ENCODE data around the gene SMG5.

Gene SMG5

GRCh38 chr1:156229809-156230472, 52.7 kb downstream of the SMG5 start:
- Histone ChIP-seq H3K27me3 (ENCODE audit: control insufficient read depth, insufficient read depth, low read length) (no peaks in the 10 kb centered on the region), H2AFZ (no peak overlapping the region), H3K79me2 (no peaks in the 10 kb centered on the region), H3K9ac (no peak overlapping the region), H3K4me2 (ENCODE audit: low read length) (no peak overlapping the region), H3K4me1 (no peaks in the 10 kb centered on the region), H3K9me3 (ENCODE audit: control insufficient read depth, low read length) (no peaks in the 10 kb centered on the region), H3K4me3 (ENCODE audit: low read depth, low read length) (no peak overlapping the region), H3K36me3 (ENCODE audit: control insufficient read depth, insufficient read depth, low read length) (no peaks in the 10 kb centered on the region), H3K27ac (no peak overlapping the region)
- no peak for TF ChIP-seq CTCF (IDR thresholded peaks at IDR 0.05)

- no peak for TF ChIP-seq CTCF (IDR thresholded peaks at IDR 0.05)
- Histone ChIP-seq H3K36me3 (ENCODE audit: control insufficient read depth, insufficient read depth, low read length) (no peaks in the 10 kb centered on the region), H3K4me3 (ENCODE audit: low read depth, low read length) (no peak overlapping the region), H3K9ac (no peak overlapping the region), H3K27ac (no peak overlapping the region), H2AFZ (no peak overlapping the region), H3K9me3 (ENCODE audit: control insufficient read depth, low read length) (no peaks in the 10 kb centered on the region), H3K79me2 (no peaks in the 10 kb centered on the region), H3K4me1 (no peaks in the 10 kb centered on the region), H3K4me2 (ENCODE audit: low read length) (no peak overlapping the region), H3K27me3 (ENCODE audit: control insufficient read depth, insufficient read depth, low read length) (no peaks in the 10 kb centered on the region)
Observed at GRCh38 chr1:156228501-156228900, 54.1 kb downstream of the SMG5 start.

GRCh38 chr1:156226782-156227181, 55.8 kb downstream of the SMG5 start:
- Histone ChIP-seq H3K79me2 (peaks cover 6% of the 10 kb centered on the region), H3K4me2 (ENCODE audit: low read length) (no peak overlapping the region), H3K9ac (no peak overlapping the region), H2AFZ (no peak overlapping the region), H3K4me1 (no peaks in the 10 kb centered on the region), H3K4me3 (ENCODE audit: low read depth, low read length) (no peak overlapping the region), H3K36me3 (ENCODE audit: control insufficient read depth, insufficient read depth, low read length) (no peaks in the 10 kb centered on the region), H3K27me3 (ENCODE audit: control insufficient read depth, insufficient read depth, low read length) (no peaks in the 10 kb centered on the region), H3K27ac (no peak overlapping the region), H3K9me3 (ENCODE audit: control insufficient read depth, low read length) (no peaks in the 10 kb centered on the region)
- TF ChIP-seq CTCF (IDR thresholded peaks at IDR 0.05), result no peak

GRCh38 chr1:156226116-156226538, 56.5 kb downstream of the SMG5 start:
- Histone ChIP-seq H3K79me2 (peaks cover 8% of the 10 kb centered on the region), H3K9me3 (ENCODE audit: control insufficient read depth, low read length) (no peaks in the 10 kb centered on the region), H3K4me2 (ENCODE audit: low read length) (no peak overlapping the region), H3K4me3 (ENCODE audit: low read depth, low read length) (no peak overlapping the region), H3K4me1 (no peaks in the 10 kb centered on the region), H3K9ac (no peak overlapping the region), H3K27me3 (ENCODE audit: control insufficient read depth, insufficient read depth, low read length) (no peaks in the 10 kb centered on the region), H3K27ac (no peak overlapping the region), H3K36me3 (ENCODE audit: control insufficient read depth, insufficient read depth, low read length) (no peaks in the 10 kb centered on the region), H2AFZ (no peak overlapping the region)
- TF ChIP-seq CTCF (IDR thresholded peaks at IDR 0.05), result no peak

GRCh38 chr1:156225677-156226014, 57.0 kb downstream of the SMG5 start:
- H3K4me3 ChIP-seq (ENCODE audit: low read depth, low read length), result no peak overlapping the region
- no peaks in the 10 kb centered on the region for H3K4me1 ChIP-seq
- no peak overlapping the region for H3K4me2 ChIP-seq (ENCODE audit: low read length)
- H2AFZ ChIP-seq, result no peak overlapping the region
- no peak for TF ChIP-seq CTCF (IDR thresholded peaks at IDR 0.05)
- H3K9me3 ChIP-seq (ENCODE audit: control insufficient read depth, low read length), result no peaks in the 10 kb centered on the region
- H3K27me3 ChIP-seq (ENCODE audit: control insufficient read depth, insufficient read depth, low read length), result no peaks in the 10 kb centered on the region
- H3K79me2 ChIP-seq, result peaks cover 8% of the 10 kb centered on the region
- H3K9ac ChIP-seq, result no peak overlapping the region
- no peak overlapping the region for H3K27ac ChIP-seq
- no peaks in the 10 kb centered on the region for H3K36me3 ChIP-seq (ENCODE audit: control insufficient read depth, insufficient read depth, low read length)
